HEK293 (cell line): Measurements from ENCODE around the gene GTF3C1.

ENCODE experiments used
- CTCF ChIA-PET: fragments of 350-600 bp; formaldehyde crosslinking; extraction: SDS; loops from one replicate; lab custom pipeline; 2021; ENCODE audit warnings: antibody characterized with exemption; lab: Yijun Ruan, JAX
- POLR2A ChIA-PET: fragments of 300-600 bp; formaldehyde crosslinking; extraction: SDS; loops from one replicate; lab custom pipeline; 2020; ENCODE audit warnings: antibody characterized with exemption, inconsistent platforms; lab: Yijun Ruan, JAX
- H3K27ac ChIP-seq: fragments of 200-500 bp; sonication (Bioruptor generic); 2 replicates; pipeline ENCODE4 v1.5.1; 2014; ENCODE audit warnings: low read depth, low read length, control low read depth, inconsistent platforms; ENCODE audit errors: extremely low read depth
- H3K36me3 ChIP-seq, 2 experiments: fragments of 200-500 bp in 1 of 2; sonication (Bioruptor generic) in 1 of 2; 1 replicate in 1 of 2; 2 replicates in 1 of 2; pipeline ENCODE4 v1.5.1; 2014 to 2017; ENCODE audit warnings: inconsistent platforms in 2 of 2, low read length in 2 of 2; ENCODE audit not compliant: control insufficient read depth in 2 of 2, insufficient read depth in 1 of 2
- H3K4me1 ChIP-seq: fragments of 200-500 bp; sonication (Bioruptor generic); 2 replicates; pipeline ENCODE4 v1.5.1; 2014; ENCODE audit warnings: mild to moderate bottlenecking, low read length, inconsistent platforms; ENCODE audit not compliant: control insufficient read depth, insufficient read depth
- H3K4me3 ChIP-seq: 2 replicates; pipeline ENCODE4 v1.5.1; 2011; ENCODE audit warnings: low read depth, mild to moderate bottlenecking, control low read depth, low read length, moderate library complexity
- H3K9me3 ChIP-seq: fragments of 200-500 bp; sonication (Bioruptor generic); 2 replicates; pipeline ENCODE4 v1.5.1; 2014; ENCODE audit warnings: low read depth, low read length, inconsistent platforms; ENCODE audit not compliant: control insufficient read depth, insufficient read depth
- BCL11A ChIP-seq: fragments of 450-650 bp; formaldehyde crosslinking; IDR thresholded peaks from 2 replicates; pipeline ENCODE4 v1.5.1; 2016; ENCODE audit warnings: low read depth, missing biosample characterization, missing genetic modification characterization
- BCL11B ChIP-seq: fragments of 450-650 bp; formaldehyde crosslinking; IDR thresholded peaks from 2 replicates; pipeline ENCODE4 v1.5.1; 2016; ENCODE audit warnings: low read depth, missing biosample characterization, missing genetic modification characterization
- HOXA7 ChIP-seq: sonication (generic); formaldehyde crosslinking; IDR thresholded peaks from 2 replicates; pipeline ENCODE4 v1.8.1; 2022; ENCODE audit warnings: missing genetic modification reagents, borderline replicate concordance
- OSR2 ChIP-seq: fragments of 450-650 bp; formaldehyde crosslinking; IDR thresholded peaks from 2 replicates; pipeline ENCODE4 v1.5.1; 2016; ENCODE audit warnings: missing biosample characterization, missing genetic modification characterization
- PRDM2 ChIP-seq: fragments of 450-650 bp; formaldehyde crosslinking; IDR thresholded peaks from 2 replicates; pipeline ENCODE4 v1.5.1; 2016; ENCODE audit warnings: missing biosample characterization, missing genetic modification characterization, borderline replicate concordance
- SETDB1 ChIP-seq: IDR thresholded peaks from one replicate; pipeline ENCODE4 v1.6.1; 2017; ENCODE audit warnings: mild to moderate bottlenecking, low read length, moderate library complexity, mixed read lengths; ENCODE audit not compliant: insufficient read length
- ZBTB8A ChIP-seq: fragments of 450-650 bp; formaldehyde crosslinking; IDR thresholded peaks from 2 replicates; pipeline ENCODE4 v1.5.1; 2016; ENCODE audit warnings: missing biosample characterization, missing genetic modification characterization
- ZFP69B ChIP-seq: fragments of 450-650 bp; formaldehyde crosslinking; IDR thresholded peaks from 2 replicates; pipeline ENCODE4 v1.5.1; 2016; ENCODE audit warnings: missing biosample characterization, missing genetic modification characterization
- ZNF121 ChIP-seq: fragments of 450-650 bp; formaldehyde crosslinking; IDR thresholded peaks from 2 replicates; pipeline ENCODE4 v1.5.1; 2016; ENCODE audit warnings: missing biosample characterization, missing genetic modification characterization
- ZNF184 ChIP-seq: fragments of 450-650 bp; IDR thresholded peaks from 2 replicates; pipeline ENCODE4 v1.5.1; 2018; ENCODE audit warnings: missing biosample characterization, mild to moderate bottlenecking, missing genetic modification characterization
- ZNF239 ChIP-seq: fragments of 450-650 bp; formaldehyde crosslinking; IDR thresholded peaks from 2 replicates; pipeline ENCODE4 v1.5.1; 2016; ENCODE audit warnings: missing biosample characterization, missing genetic modification characterization
- ZNF280C ChIP-seq: fragments of 450-650 bp; formaldehyde crosslinking; IDR thresholded peaks from 2 replicates; pipeline ENCODE4 v1.5.1; 2016; ENCODE audit warnings: missing biosample characterization, missing genetic modification characterization
- ZNF292 ChIP-seq: fragments of 450-650 bp; formaldehyde crosslinking; IDR thresholded peaks from 2 replicates; pipeline ENCODE4 v1.5.1; 2016; ENCODE audit warnings: low read depth, missing biosample characterization, missing genetic modification characterization, borderline replicate concordance
- ZNF302 ChIP-seq: fragments of 450-650 bp; formaldehyde crosslinking; IDR thresholded peaks from 2 replicates; pipeline ENCODE4 v1.5.1; 2016; ENCODE audit warnings: missing biosample characterization, missing genetic modification characterization, low read depth
- ZNF311 ChIP-seq: fragments of 450-650 bp; formaldehyde crosslinking; IDR thresholded peaks from 2 replicates; pipeline ENCODE4 v1.5.1; 2017; ENCODE audit warnings: missing biosample characterization, missing genetic modification characterization, borderline replicate concordance
- ZNF37A ChIP-seq: fragments of 450-650 bp; IDR thresholded peaks from 2 replicates; pipeline ENCODE4 v1.5.1; 2018; ENCODE audit warnings: missing biosample characterization, missing genetic modification characterization
- ZNF433 ChIP-seq: fragments of 450-650 bp; formaldehyde crosslinking; IDR thresholded peaks from 2 replicates; pipeline ENCODE4 v1.5.1; 2016; ENCODE audit warnings: missing biosample characterization, missing genetic modification characterization, low read depth
- ZNF473 ChIP-seq: fragments of 450-650 bp; formaldehyde crosslinking; IDR thresholded peaks from 2 replicates; pipeline ENCODE4 v1.5.1; 2017; ENCODE audit warnings: missing biosample characterization, missing genetic modification characterization
- ZNF501 ChIP-seq: fragments of 450-650 bp; formaldehyde crosslinking; IDR thresholded peaks from 2 replicates; pipeline ENCODE4 v1.5.1; 2016; ENCODE audit warnings: missing biosample characterization, missing genetic modification characterization
- ZNF510 ChIP-seq: fragments of 450-650 bp; formaldehyde crosslinking; IDR thresholded peaks from 2 replicates; pipeline ENCODE4 v1.5.1; 2018; ENCODE audit warnings: mild to moderate bottlenecking, missing genetic modification characterization, missing biosample characterization; ENCODE audit not compliant: insufficient replicate concordance
- ZNF548 ChIP-seq: fragments of 450-650 bp; formaldehyde crosslinking; IDR thresholded peaks from 2 replicates; pipeline ENCODE4 v1.5.1; 2016; ENCODE audit warnings: missing biosample characterization, missing genetic modification characterization
- ZNF558 ChIP-seq: fragments of 450-650 bp; formaldehyde crosslinking; IDR thresholded peaks from 2 replicates; pipeline ENCODE4 v1.5.1; 2016; ENCODE audit warnings: missing biosample characterization, missing genetic modification characterization
- ZNF660 ChIP-seq: fragments of 450-650 bp; IDR thresholded peaks from 2 replicates; pipeline ENCODE4 v1.5.1; 2018; ENCODE audit warnings: missing biosample characterization, mild to moderate bottlenecking, missing genetic modification characterization
- ZNF692 ChIP-seq: fragments of 450-650 bp; formaldehyde crosslinking; IDR thresholded peaks from 2 replicates; pipeline ENCODE4 v1.5.1; 2016; ENCODE audit warnings: missing biosample characterization, missing genetic modification characterization
- ZNF843 ChIP-seq: fragments of 450-650 bp; formaldehyde crosslinking; IDR thresholded peaks from 2 replicates; pipeline ENCODE4 v1.5.1; 2016; ENCODE audit warnings: missing biosample characterization, missing genetic modification characterization
- ZXDB ChIP-seq: fragments of 450-650 bp; formaldehyde crosslinking; IDR thresholded peaks from 2 replicates; pipeline ENCODE4 v1.5.1; 2016; ENCODE audit warnings: missing biosample characterization, missing genetic modification characterization

GTF3C1 gene

GRCh38 chr16:27544671-27545070 is 5.0 kb downstream of the GTF3C1 start (continued):
- TF ChIP-seq PRDM2: no peak
- TF ChIP-seq ZNF692 (tag by site-specific recombination): no peak
- no peak for TF ChIP-seq ZNF184 (tag by site-specific recombination)
- no peak for TF ChIP-seq ZNF292
- TF ChIP-seq, all 188 proteins: peak for 0

GRCh38 chr16:27543801-27544200 is 5.9 kb downstream of the GTF3C1 start:
- no peaks in the 10 kb centered on the region for H3K4me1 ChIP-seq
- H3K9me3 ChIP-seq: no peaks in the 10 kb centered on the region
- no peak overlapping the region for H3K27ac ChIP-seq
- H3K4me3 ChIP-seq: no peak overlapping the region
- ChIA-PET POLR2A (no interaction called here), CTCF (interaction anchor here (0.8 to 1.3 kb wide), 2 partner anchors 10 to 28 kb away, joined by 3 to 5 read pairs; no protein-coding TSS in a partner anchor)
- H3K36me3 ChIP-seq: peaks cover 45 to 80% of the 10 kb centered on the region in 2 experiments
- TF ChIP-seq ZNF433 (tag by site-specific recombination) (no peak), ZNF239 (tag by site-specific recombination) (no peak), SETDB1 (no peak), HOXA7 (no peak), ZNF843 (tag by site-specific recombination) (no peak), ZFP69B (tag by site-specific recombination) (no peak), ZNF37A (no peak), OSR2 (tag by site-specific recombination) (no peak), ZNF473 (tag by site-specific recombination) (no peak), BCL11B (tag by site-specific recombination) (no peak), ZBTB8A (tag by site-specific recombination) (no peak), ZNF501 (tag by site-specific recombination) (no peak), ZNF184 (tag by site-specific recombination) (no peak)
- TF ChIP-seq, all 188 proteins: peak for 0

GRCh38 chr16:27539636-27540035 is 10.1 kb downstream of the GTF3C1 start:
- ChIA-PET CTCF (no interaction called here), POLR2A (no interaction called here)
- no peaks in the 10 kb centered on the region for H3K9me3 ChIP-seq
- H3K36me3 ChIP-seq: peaks cover 53 to 98% of the 10 kb centered on the region in 2 experiments
- no peak overlapping the region for H3K4me3 ChIP-seq
- H3K4me1 ChIP-seq: no peaks in the 10 kb centered on the region
- H3K27ac ChIP-seq: no peak overlapping the region
- no peak for TF ChIP-seq ZNF660 (tag by site-specific recombination)
- TF ChIP-seq ZNF510 (tag by site-specific recombination): no peak
- no peak for TF ChIP-seq ZNF302 (tag by site-specific recombination)
- no peak for TF ChIP-seq ZNF121
- no peak for TF ChIP-seq ZNF280C (tag by site-specific recombination)
- TF ChIP-seq ZNF311: no peak
- no peak for TF ChIP-seq BCL11A (tag by site-specific recombination)
- TF ChIP-seq ZNF558 (tag by site-specific recombination): no peak
- no peak for TF ChIP-seq ZXDB (tag by site-specific recombination)
- TF ChIP-seq ZNF548: no peak
